Kidney (tissue), 14 donors: Measurements from ENCODE around the gene TMEM245. TPM values are rescaled to one million over a fixed set of nuclear protein-coding genes. Genes with fewer than 3 reads are reported as not detected.

Experiments
- DNase-seq, 5 donors: peaks; one replicate each; pipeline ENCODE4 v3.0.0-alpha.2; 2013 to 2020
- FAIRE-seq: peaks from 2 replicates; lab custom pipeline; 2012; peaks lifted over from hg19 to GRCh38; lab: Jason Lieb, UNC
- H3K27ac ChIP-seq, 2 donors: one replicate each; pipeline ENCODE4 v1.7.0; 2013; ENCODE audit warnings: low read depth in 2 of 2, low read length in 2 of 2, inconsistent platforms in 1 of 2
- H3K27me3 ChIP-seq: one replicate; pipeline ENCODE4 v1.7.1; 2013; ENCODE audit warnings: low read length, inconsistent platforms; ENCODE audit not compliant: control insufficient read depth, insufficient read depth
- H3K36me3 ChIP-seq, 3 donors: one replicate each; pipeline versions ENCODE4 v1.7.0 to v1.7.1; 2013; ENCODE audit warnings: low read length in 3 of 3, control low read depth in 1 of 3, inconsistent platforms in 1 of 3; ENCODE audit not compliant: insufficient read depth in 3 of 3, control insufficient read depth in 2 of 3
- H3K4me1 ChIP-seq, 3 donors: one replicate each; pipeline versions ENCODE4 v1.7.0 to v1.7.1; 2013; ENCODE audit warnings: low read length in 3 of 3, inconsistent platforms in 1 of 3, low read depth in 1 of 3; ENCODE audit not compliant: control insufficient read depth in 2 of 3, insufficient read depth in 2 of 3
- H3K4me3 ChIP-seq, 3 donors: one replicate each; pipeline versions ENCODE4 v1.7.0 to v1.8.1; 2013; ENCODE audit warnings: low read length in 3 of 3, control low read depth in 1 of 3, inconsistent platforms in 1 of 3
- H3K9ac ChIP-seq, 3 donors: one replicate each; pipeline versions ENCODE4 v1.7.0 to v1.7.1; 2013; ENCODE audit warnings: low read length in 3 of 3, control low read depth in 1 of 3, inconsistent platforms in 1 of 3
- H3K9me3 ChIP-seq, 3 donors: one replicate each; pipeline versions ENCODE4 v1.7.0 to v1.7.1; 2013; ENCODE audit warnings: low read length in 3 of 3, control low read depth in 1 of 3, inconsistent platforms in 1 of 3; ENCODE audit not compliant: control insufficient read depth in 2 of 3, insufficient read depth in 1 of 3
- intact Hi-C: fragments of 100-400 bp; cut with DNase I; formaldehyde crosslinking; loops from one replicate; pipeline ENCODE4 v1.11.1; 2022
- polyA plus RNA-seq: library from polyadenylated mRNA; stranded (reverse); fragments of 350-450 nt; fragmentation: Illumina TruSeq; extraction: RNeasy Lipid Tissue Mini Kit (QIAGEN cat#74804); gene quantifications from one replicate; pipeline ENCODE4 v1.2.3, GENCODE V29; 2014; ENCODE audit warnings: low read depth, low replicate concordance; ENCODE audit not compliant: insufficient read depth
- total RNA-seq: library from RNA; stranded (reverse); fragmentation: NEBNext Ultra II Directional; extraction: Animal tissue kit (Norgen Biotek cat#: 25700); gene quantifications from one replicate; pipeline ENCODE4 v1.2.1, GENCODE V29; 2021
- TF ChIP-seq, protein P1 (sequence below): IDR thresholded peaks from 3 replicates; pipeline ENCODE4 v1.5.1; 2012; ENCODE audit warnings: mild to moderate bottlenecking, moderate library complexity, borderline replicate concordance; ENCODE audit not compliant: insufficient read depth; ENCODE audit errors: extremely low read depth
- donor health status: control.
- donor health status: control.
- donor health status: control.
- donor health status: control.
- donor health status: control.
- donor health status: DM: yes; HTN: yes; CAD: no.
- donor health status: Normal renal cell carcinoma (clear cell type).

Gene TMEM245
- total and polyA plus RNA-seq, 2 donors from 2014 or later = 23.5 to 69.5 TPM

DNA sequence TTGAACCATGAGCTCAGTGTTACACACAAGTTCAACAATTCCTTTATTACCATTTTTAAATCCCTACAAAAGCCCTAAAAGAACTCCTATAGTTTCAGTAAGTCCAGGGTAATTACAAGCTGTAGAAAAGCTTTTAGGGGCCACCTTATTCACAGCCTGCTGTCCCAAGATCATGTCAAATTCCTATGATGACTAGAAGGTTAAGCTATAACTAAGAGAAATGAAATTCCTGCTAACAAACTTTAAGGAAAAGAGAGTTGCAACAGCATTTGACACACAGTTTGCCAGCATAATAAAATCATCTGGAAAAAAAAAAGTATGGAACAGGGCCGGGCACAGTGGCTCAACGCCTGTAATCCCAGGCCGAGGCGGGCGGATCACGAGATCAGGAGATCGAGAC is 31.5 kb downstream of the TMEM245 start:
- no peak overlapping the region for H3K9ac ChIP-seq
- intact Hi-C loops = no loop called here
- DNase-seq (no peak), FAIRE-seq (no peak)
- no peaks in the 10 kb centered on the region for H3K9me3 ChIP-seq
- TF ChIP-seq, protein P1, sequence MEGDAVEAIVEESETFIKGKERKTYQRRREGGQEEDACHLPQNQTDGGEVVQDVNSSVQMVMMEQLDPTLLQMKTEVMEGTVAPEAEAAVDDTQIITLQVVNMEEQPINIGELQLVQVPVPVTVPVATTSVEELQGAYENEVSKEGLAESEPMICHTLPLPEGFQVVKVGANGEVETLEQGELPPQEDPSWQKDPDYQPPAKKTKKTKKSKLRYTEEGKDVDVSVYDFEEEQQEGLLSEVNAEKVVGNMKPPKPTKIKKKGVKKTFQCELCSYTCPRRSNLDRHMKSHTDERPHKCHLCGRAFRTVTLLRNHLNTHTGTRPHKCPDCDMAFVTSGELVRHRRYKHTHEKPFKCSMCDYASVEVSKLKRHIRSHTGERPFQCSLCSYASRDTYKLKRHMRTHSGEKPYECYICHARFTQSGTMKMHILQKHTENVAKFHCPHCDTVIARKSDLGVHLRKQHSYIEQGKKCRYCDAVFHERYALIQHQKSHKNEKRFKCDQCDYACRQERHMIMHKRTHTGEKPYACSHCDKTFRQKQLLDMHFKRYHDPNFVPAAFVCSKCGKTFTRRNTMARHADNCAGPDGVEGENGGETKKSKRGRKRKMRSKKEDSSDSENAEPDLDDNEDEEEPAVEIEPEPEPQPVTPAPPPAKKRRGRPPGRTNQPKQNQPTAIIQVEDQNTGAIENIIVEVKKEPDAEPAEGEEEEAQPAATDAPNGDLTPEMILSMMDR = no peak
- H3K27me3 ChIP-seq = no peaks in the 10 kb centered on the region
- H3K36me3 ChIP-seq = peaks cover 19 to 31% (median 19%) of the 10 kb centered on the region in 3 donors
- no peak overlapping the region for H3K4me3 ChIP-seq
- H3K27ac ChIP-seq = no peak overlapping the region
- no peaks in the 10 kb centered on the region for H3K4me1 ChIP-seq

DNA sequence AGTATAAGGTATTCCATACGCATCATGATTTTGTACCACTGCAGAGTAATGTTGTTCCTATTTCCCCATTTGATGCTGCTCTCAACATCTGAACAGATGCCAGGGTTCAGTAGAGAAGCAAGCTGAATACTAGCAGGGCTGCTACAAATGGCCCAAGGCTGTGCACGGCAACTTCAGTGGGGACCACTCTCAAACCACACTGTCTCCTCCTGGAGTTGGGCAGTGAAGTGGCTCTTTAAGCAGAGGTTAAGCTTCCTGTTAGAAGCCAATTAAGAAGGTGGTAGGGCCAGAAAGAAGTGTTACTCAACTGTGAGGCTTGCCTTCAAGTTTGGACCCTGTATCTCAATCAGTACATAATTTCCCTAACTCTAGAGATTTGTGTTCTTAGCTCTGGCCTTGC is 32.0 kb downstream of the TMEM245 start:
- Histone ChIP-seq H3K9me3 (no peaks in the 10 kb centered on the region), H3K4me1 (no peaks in the 10 kb centered on the region), H3K36me3 (peaks cover 18 to 28% (median 19%) of the 10 kb centered on the region in 3 donors), H3K27ac (no peak overlapping the region), H3K9ac (no peak overlapping the region), H3K4me3 (no peak overlapping the region), H3K27me3 (no peaks in the 10 kb centered on the region)
- DNase-seq (no peak), FAIRE-seq (no peak)
- intact Hi-C loops = no loop called here
- TF ChIP-seq, protein P1 = no peak

DNA sequence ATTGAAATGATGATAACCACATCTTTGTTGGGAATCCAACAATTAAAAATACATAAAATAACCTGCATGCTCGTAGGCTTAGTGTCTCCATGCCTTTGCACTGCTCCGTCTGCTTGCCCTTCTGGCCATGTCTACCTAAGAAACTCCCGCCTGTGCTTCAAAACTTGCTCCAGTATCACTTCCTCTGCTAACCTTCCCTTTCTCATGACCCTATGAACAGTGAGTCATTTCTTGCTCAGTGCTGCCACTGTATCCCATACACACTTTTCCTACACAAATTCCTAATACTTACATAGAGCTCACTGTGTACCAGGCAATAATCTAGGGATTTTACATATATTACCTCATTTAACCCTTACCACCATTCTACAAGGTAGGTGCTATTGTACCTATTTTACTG is 33.5 kb downstream of the TMEM245 start:
- Histone ChIP-seq H3K27ac (no peak overlapping the region), H3K4me1 (no peaks in the 10 kb centered on the region), H3K36me3 (peaks cover 14 to 23% (median 15%) of the 10 kb centered on the region in 3 donors), H3K9me3 (no peaks in the 10 kb centered on the region), H3K4me3 (no peak overlapping the region), H3K9ac (no peak overlapping the region), H3K27me3 (no peaks in the 10 kb centered on the region)
- TF ChIP-seq, protein P1 = no peak
- intact Hi-C loops = no loop called here
- DNase-seq (no peak), FAIRE-seq (no peak)

DNA sequence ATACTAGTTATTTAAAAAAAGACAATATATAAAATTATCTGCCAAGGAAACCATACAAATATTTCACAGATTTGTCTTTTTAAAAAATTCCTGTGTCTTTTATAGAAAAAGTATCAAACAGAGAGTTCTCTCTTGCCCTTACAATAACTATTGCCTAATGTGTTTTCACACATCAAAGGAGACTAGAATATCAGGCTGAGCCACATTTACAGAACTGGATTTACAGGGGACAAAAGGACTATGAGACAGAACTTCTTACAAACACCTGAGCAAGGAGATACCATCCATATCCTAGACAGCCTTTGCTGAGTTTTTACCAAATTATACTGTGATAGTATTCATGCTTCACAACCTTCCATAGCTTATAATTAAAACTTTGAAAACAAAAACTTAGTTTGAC is 34.2 kb downstream of the TMEM245 start:
- no peak overlapping the region for H3K9ac ChIP-seq
- DNase-seq = no peak
- TF ChIP-seq, protein P1 = no peak
- no peak overlapping the region for H3K27ac ChIP-seq
- no peaks in the 10 kb centered on the region for H3K4me1 ChIP-seq
- intact Hi-C loops = no loop called here
- H3K9me3 ChIP-seq = no peaks in the 10 kb centered on the region
- H3K4me3 ChIP-seq = no peak overlapping the region
- no peaks in the 10 kb centered on the region for H3K27me3 ChIP-seq
- peaks cover 14 to 17% (median 15%) of the 10 kb centered on the region in 3 donors for H3K36me3 ChIP-seq
- no peak for FAIRE-seq
